ENCODE data around the gene SLCO4A1. TPM values are rescaled to one million over a fixed set of nuclear protein-coding genes. Genes with fewer than 3 reads are reported as not detected.

The SLCO4A1 gene
- total and polyA plus RNA-seq, 9 of the 15 experiments (the other 6 are each of a cell fraction or from before 2014, with no cell fraction given) = 1.6 to 21.9 (median 12.8) TPM

DNA sequence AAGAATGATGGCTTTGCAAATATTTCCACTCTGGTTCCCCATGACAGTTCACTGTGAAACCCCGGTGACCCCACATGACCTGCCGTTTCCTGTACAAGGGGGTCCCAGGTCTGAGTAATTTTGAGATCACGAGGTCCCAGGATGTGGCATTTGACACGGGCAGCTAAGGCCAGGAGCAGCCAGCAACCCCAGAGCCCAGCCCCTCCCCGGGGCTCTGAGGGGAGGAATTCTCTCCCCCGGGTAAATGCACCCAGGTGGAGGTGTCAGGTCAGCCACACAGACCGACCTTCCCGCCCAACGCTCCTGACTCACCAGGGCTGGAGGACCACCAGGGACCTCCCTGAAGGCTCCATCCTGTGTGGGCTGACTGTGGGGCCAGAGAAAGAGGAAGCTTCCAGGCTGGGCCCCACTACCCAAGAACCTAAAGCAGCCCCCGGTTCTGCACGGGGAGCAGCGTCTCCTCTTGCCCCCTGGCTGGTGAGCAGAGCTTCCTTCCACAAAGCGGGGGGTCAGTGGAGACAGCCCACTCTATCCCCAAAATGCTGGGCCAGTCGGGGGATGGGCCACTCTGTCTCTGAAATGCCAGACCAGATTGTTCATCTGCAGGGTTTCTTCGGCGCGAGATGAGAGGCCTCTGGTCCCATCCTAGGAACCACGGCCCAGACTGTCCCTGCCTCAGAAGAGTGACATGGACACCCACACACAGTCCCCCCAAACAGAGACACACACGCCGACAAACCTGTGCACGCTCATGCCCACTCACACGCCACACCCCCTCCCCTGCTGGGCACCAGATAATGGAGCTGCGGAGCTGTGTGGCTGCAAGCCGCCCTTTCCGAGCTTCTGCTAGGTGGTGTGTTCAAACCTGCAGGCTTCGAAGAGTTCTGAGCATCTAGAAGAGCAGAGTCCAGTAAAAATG, 23.4 kb upstream of the SLCO4A1 start:
- no peaks in the 10 kb centered on the region for H3K79me2 ChIP-seq (ENCODE audit: control insufficient read depth, insufficient read depth, low read length)
- BruUV-seq (replicated peaks) = no TSS peak
- ATAC-seq (no peak), DNase-seq (ENCODE audit: extremely low read depth in 1 of 4, low spot score in 3 of 4) (no peak), FAIRE-seq (no peak)
- H3K9ac ChIP-seq (ENCODE audit: insufficient read depth in 1 of 2, low read depth in 2 of 2, low read length in 2 of 2) = peak overlapping the region in 1 of 2 experiments; percentile 31; a peak in 2 of 4 replicates
- WGBS (ENCODE audit: insufficient coverage, low coverage, missing lambda C conversion rate) = 41% methylated on average over 23 of the region's 26 CpGs
- no peaks in the 10 kb centered on the region for H3K9me1 ChIP-seq (ENCODE audit: control insufficient read depth, insufficient read depth, low read length)
- CTCF ChIA-PET (ENCODE audit: low intra/inter-chr PET ratio) = no interaction called here
- H3K4me2 ChIP-seq (ENCODE audit: insufficient read depth, low read length) = no peak overlapping the region
- no peaks in the 10 kb centered on the region for H3K9me3 ChIP-seq (replicated peaks; ENCODE audit: control insufficient read depth, insufficient read depth, low read depth, low read length)
- no peak overlapping the region for H2AFZ ChIP-seq (ENCODE audit: low read depth, low read length)
- peaks cover 3% of the 10 kb centered on the region; the same call in 1 of the 2 replicates for H4K20me1 ChIP-seq (replicated peaks; ENCODE audit: control insufficient read depth, insufficient read depth, low read length)
- no peaks in the 10 kb centered on the region for H3K36me3 ChIP-seq (ENCODE audit: control insufficient read depth, insufficient read depth, low read length)
- H3K27me3 ChIP-seq (ENCODE audit: control insufficient read depth in 2 of 2, insufficient read depth in 2 of 2, low read length in 2 of 2) = peaks cover 5 to 18% of the 10 kb centered on the region in 2 experiments; a peak in 3 of 5 replicates
- POLR2A ChIA-PET = interaction anchor here (0.6 to 0.8 kb wide), 2 partner anchors 102 to 146 kb away, joined by 3 to 4 read pairs; no protein-coding TSS in a partner anchor
- intact Hi-C loops (cut with micrococcal nuclease) = loop anchor here (5.0 kb wide), 1 partner anchor 102 kb away; no protein-coding TSS in a partner anchor
- in situ Hi-C loops (cut with MboI) = loop anchor here (10.0 kb wide), 2 partner anchors 204 to 314 kb away; partner anchors contain the start of gene ADRM1
- peaks cover 11 to 63% of the 10 kb centered on the region in 2 experiments for H3K4me1 ChIP-seq (replicated peaks in 1 of 2; ENCODE audit: control insufficient read depth in 2 of 2, insufficient read depth in 2 of 2, low read length in 2 of 2)
- no peak overlapping the region for H3K4me3 ChIP-seq
- no peak overlapping the region for H3K27ac ChIP-seq (ENCODE audit: extremely low read depth, low read depth, low read length)
- TF ChIP-seq STAT5B (CRISPR knock-in tag; IDR thresholded peaks at IDR 0.05) (no peak), PHB (CRISPR knock-in tag; IDR thresholded peaks at IDR 0.05) (no peak), BMI1 (IDR thresholded peaks at IDR 0.05; ENCODE audit: low read length) (no peak), PATZ1 (CRISPR knock-in tag; IDR thresholded peaks at IDR 0.05; ENCODE audit: borderline replicate concordance) (no peak), E2F4 (CRISPR knock-in tag; IDR thresholded peaks at IDR 0.05; ENCODE audit: low read depth) (no peak), ZC3H4 (CRISPR knock-in tag; IDR thresholded peaks at IDR 0.05; ENCODE audit: borderline replicate concordance) (no peak), MEF2A (IDR thresholded peaks at IDR 0.05; ENCODE audit: control insufficient read depth, low read depth, low read length) (no peak), SRSF9 (IDR thresholded peaks at IDR 0.05; ENCODE audit: borderline replicate concordance, low read depth, low read length) (no peak), ZNF436 (CRISPR knock-in tag; IDR thresholded peaks at IDR 0.05) (no peak), ETS1 (conservative IDR thresholded peaks at IDR 0.05; ENCODE audit: control insufficient read depth, low read depth, low read length) (no peak), FOXA1 (IDR thresholded peaks at IDR 0.05; ENCODE audit: borderline replicate concordance) (no peak), MTA2 (IDR thresholded peaks at IDR 0.05; ENCODE audit: low read depth) (no peak), RHOXF2B (CRISPR knock-in tag; conservative IDR thresholded peaks at IDR 0.05) (no peak), MAFG (tag; conservative IDR thresholded peaks at IDR 0.05) (no peak)
- TF ChIP-seq, protein P1, sequence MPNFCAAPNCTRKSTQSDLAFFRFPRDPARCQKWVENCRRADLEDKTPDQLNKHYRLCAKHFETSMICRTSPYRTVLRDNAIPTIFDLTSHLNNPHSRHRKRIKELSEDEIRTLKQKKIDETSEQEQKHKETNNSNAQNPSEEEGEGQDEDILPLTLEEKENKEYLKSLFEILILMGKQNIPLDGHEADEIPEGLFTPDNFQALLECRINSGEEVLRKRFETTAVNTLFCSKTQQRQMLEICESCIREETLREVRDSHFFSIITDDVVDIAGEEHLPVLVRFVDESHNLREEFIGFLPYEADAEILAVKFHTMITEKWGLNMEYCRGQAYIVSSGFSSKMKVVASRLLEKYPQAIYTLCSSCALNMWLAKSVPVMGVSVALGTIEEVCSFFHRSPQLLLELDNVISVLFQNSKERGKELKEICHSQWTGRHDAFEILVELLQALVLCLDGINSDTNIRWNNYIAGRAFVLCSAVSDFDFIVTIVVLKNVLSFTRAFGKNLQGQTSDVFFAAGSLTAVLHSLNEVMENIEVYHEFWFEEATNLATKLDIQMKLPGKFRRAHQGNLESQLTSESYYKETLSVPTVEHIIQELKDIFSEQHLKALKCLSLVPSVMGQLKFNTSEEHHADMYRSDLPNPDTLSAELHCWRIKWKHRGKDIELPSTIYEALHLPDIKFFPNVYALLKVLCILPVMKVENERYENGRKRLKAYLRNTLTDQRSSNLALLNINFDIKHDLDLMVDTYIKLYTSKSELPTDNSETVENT (CRISPR knock-in tag; IDR thresholded peaks at IDR 0.05) = no peak

All from K562 (cell line).